Measurements from ENCODE around the gene ZNF784.
A peak's percentile ranks its signal among the peaks of the same experiment; 100 is the strongest.

GRCh38 chr19:55650126-55650557 lies 25.8 kb upstream of the ZNF784 start:
- TF ChIP-seq TBL1XR1 (IDR thresholded peaks at IDR 0.05; ENCODE audit: low read depth, low read length), result no peak
- TF ChIP-seq BCL11A (IDR thresholded peaks at IDR 0.05; ENCODE audit: low read depth, low read length), result no peak
- no peak for TF ChIP-seq CTCF (IDR thresholded peaks at IDR 0.05 in 2 of 3, conservative IDR thresholded peaks at IDR 0.05 in 1 of 3; ENCODE audit: control insufficient read depth in 2 of 3, extremely low read depth in 1 of 3, insufficient read depth in 1 of 3, low read depth in 3 of 3, low read length in 3 of 3)
- TF ChIP-seq JUND (IDR thresholded peaks at IDR 0.05; ENCODE audit: low read depth, low read length), result no peak
- peak; percentile 47; the same call in 1 of the 2 replicates for TF ChIP-seq POLR2A (IDR thresholded peaks at IDR 0.05; ENCODE audit: low read depth, low read length)
- TF ChIP-seq YY1 (IDR thresholded peaks at IDR 0.05; ENCODE audit: low read depth, low read length), result no peak
- no peak for TF ChIP-seq ATF2 (IDR thresholded peaks at IDR 0.05; ENCODE audit: low read length)
- TF ChIP-seq POLR2AphosphoS5 (IDR thresholded peaks at IDR 0.05; ENCODE audit: low read length), result no peak
- no peak; a peak in 1 of 3 replicates for TF ChIP-seq EGR1 (IDR thresholded peaks at IDR 0.05; ENCODE audit: borderline replicate concordance in 1 of 2, low read depth in 2 of 2, low read length in 2 of 2)
- no peak for TF ChIP-seq PAX5 (IDR thresholded peaks at IDR 0.05; ENCODE audit: borderline replicate concordance, low read depth, low read length)
- TF ChIP-seq MAX (IDR thresholded peaks at IDR 0.05; ENCODE audit: low read depth, low read length), result no peak
